Endodermal cell (in vitro differentiated cells): ENCODE results near the gene HMGB2. TPM values are rescaled to one million over a fixed set of nuclear protein-coding genes. Genes with fewer than 3 reads are reported as not detected.

Experiments used
- DNase-seq: peaks from one replicate; pipeline ENCODE4 v3.0.0-alpha.2; 2017
- H3K27ac ChIP-seq: 2 replicates; pipeline ENCODE4 v1.5.1; 2013; ENCODE audit warnings: mild to moderate bottlenecking, low read depth, low read length, moderate library complexity
- H3K27me3 ChIP-seq: 2 replicates; pipeline ENCODE4 v1.6.1; 2013; ENCODE audit warnings: mild to moderate bottlenecking, low read length, moderate library complexity; ENCODE audit not compliant: insufficient read depth, control insufficient read depth, poor library complexity, severe bottlenecking
- H3K36me3 ChIP-seq: 2 replicates; pipeline ENCODE4 v1.7.0; 2013; ENCODE audit warnings: mild to moderate bottlenecking, low read length, moderate library complexity; ENCODE audit not compliant: control insufficient read depth, insufficient read depth
- H3K4me1 ChIP-seq: one replicate; pipeline ENCODE4 v1.7.0; 2013; ENCODE audit warnings: low read length; ENCODE audit not compliant: control insufficient read depth, insufficient read depth
- H3K4me3 ChIP-seq: 2 replicates; pipeline ENCODE4 v1.5.1; 2013; ENCODE audit warnings: mild to moderate bottlenecking, low read length, moderate library complexity
- H3K9ac ChIP-seq: 2 replicates; pipeline ENCODE4 v1.6.1; 2013; ENCODE audit warnings: mild to moderate bottlenecking, low read length, moderate library complexity; ENCODE audit not compliant: poor library complexity, severe bottlenecking; ENCODE audit errors: extremely low read depth
- H3K9me3 ChIP-seq: 2 replicates; pipeline ENCODE4 v1.6.1; 2013; ENCODE audit warnings: mild to moderate bottlenecking, low read length, moderate library complexity; ENCODE audit not compliant: control insufficient read depth
- H3K27ac Mint-ChIP-seq: 2 replicates; pipeline ENCODE4 v1.8.0; 2020; ENCODE audit warnings: mixed read lengths
- H3K27me3 Mint-ChIP-seq: 2 replicates; pipeline ENCODE4 v1.8.0; 2021; ENCODE audit warnings: mild to moderate bottlenecking, mixed read lengths; ENCODE audit not compliant: insufficient read depth
- H3K36me3 Mint-ChIP-seq: 2 replicates; pipeline ENCODE4 v1.8.0; 2020; ENCODE audit warnings: low read depth, mixed read lengths
- H3K4me1 Mint-ChIP-seq: 2 replicates; pipeline ENCODE4 v1.8.0; 2020; ENCODE audit warnings: mixed read lengths
- H3K4me3 Mint-ChIP-seq: 2 replicates; pipeline ENCODE4 v1.8.0; 2020; ENCODE audit warnings: mild to moderate bottlenecking, moderate library complexity, mixed read lengths
- H3K9me3 Mint-ChIP-seq: 2 replicates; pipeline ENCODE4 v1.8.0; 2020; ENCODE audit warnings: mild to moderate bottlenecking, mixed read lengths
- CTCF ChIP-seq: fragments of 200-600 bp; sonication (generic); conservative IDR thresholded peaks from 2 replicates; pipeline ENCODE4 v1.5.0; 2021; ENCODE audit warnings: antibody characterized with exemption, mild to moderate bottlenecking
- WGBS, 2 experiments: methylation state at CpG; one replicate each; pipeline versions ENCODE4 v1.1.5 to v1.1.7; 2013; ENCODE audit warnings: missing lambda C conversion rate in 2 of 2, mixed read lengths in 1 of 2; ENCODE audit not compliant: insufficient coverage in 1 of 2, insufficient read length in 1 of 2; 5-methylcytosine and 5-hydroxymethylcytosine counted together
- total RNA-seq, 2 donors: library from RNA; stranded (reverse); fragmentation: NEBNext Ultra II Directional in 1 of 2; extraction: Animal tissue kit (Norgen Biotek cat#: 25700) in 1 of 2; gene quantifications; 2 replicates in 1 of 2; 3 replicates in 1 of 2; pipeline ENCODE4 v1.2.1, GENCODE V29; 2021

HMGB2 gene
- total RNA-seq, 2 donors from 2014 or later, result 236 to 425 TPM

DNA sequence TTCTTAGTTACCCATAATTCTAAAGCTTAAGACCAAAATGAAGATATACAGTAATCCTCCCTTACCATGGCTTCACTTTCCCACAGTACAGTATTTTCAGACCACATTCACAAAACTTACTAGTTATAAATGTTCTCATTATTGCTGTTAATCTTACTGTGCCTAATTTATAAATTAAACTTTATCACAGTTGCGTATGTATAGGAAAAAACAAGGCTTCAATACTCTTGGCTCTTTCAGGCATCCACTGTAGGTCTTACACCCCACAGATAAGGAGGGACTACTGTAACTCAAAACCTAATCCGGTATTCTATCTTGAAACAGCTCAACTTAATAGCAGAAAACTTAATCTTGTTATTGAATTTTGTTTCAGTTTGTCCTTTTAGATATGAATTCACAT lies 3.6 kb downstream of the HMGB2 start:
- Histone ChIP-seq H3K9ac (no peak overlapping the region), H3K4me3 (no peak overlapping the region), H3K27me3 (no peaks in the 10 kb centered on the region), H3K9me3 (no peaks in the 10 kb centered on the region), H3K27ac (no peak overlapping the region), H3K36me3 (peaks cover 66% of the 10 kb centered on the region), H3K4me1 (no peaks in the 10 kb centered on the region)
- Mint-ChIP-seq H3K36me3 (peaks cover 61% of the 10 kb centered on the region), H3K27me3 (peaks cover 2% of the 10 kb centered on the region), H3K9me3 (no peaks in the 10 kb centered on the region), H3K27ac (no peak overlapping the region), H3K4me1 (peaks cover 16% of the 10 kb centered on the region), H3K4me3 (no peak overlapping the region)
- no peak for TF ChIP-seq CTCF
- WGBS, 2 experiments, result 86 to 100% methylated on average over 1 to 2 of the region's 2 CpGs
- DNase-seq, result no peak

DNA sequence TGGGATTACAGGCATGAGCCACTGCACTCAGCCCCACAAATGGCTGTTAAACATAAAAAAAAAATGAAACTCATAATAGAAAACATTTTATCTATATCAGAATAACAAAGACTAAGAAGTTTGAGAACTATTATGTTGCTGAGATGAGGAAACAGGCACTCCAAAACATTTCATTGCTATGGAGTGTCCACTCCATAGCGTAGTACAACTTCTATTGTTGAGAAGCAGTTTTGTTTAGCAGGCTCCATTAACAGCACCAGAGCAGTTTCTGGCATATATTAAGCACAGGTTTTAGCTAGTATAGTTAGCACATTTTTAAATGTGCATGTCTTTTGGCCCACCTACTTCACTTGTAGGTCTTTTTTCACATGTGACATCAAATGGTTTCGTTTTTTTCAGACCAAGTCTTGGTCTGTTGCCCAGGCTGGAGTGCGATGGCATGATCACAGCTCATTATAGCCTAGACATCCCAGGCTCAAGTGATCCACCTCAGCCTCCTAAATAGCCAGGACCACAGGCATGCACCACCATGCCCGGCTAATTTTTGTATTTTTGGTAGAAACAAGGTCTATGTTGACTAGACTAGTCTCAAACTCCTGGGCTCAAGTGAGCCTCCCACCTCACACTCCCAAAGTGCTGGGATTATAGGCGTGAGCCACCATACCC lies 5.8 kb downstream of the HMGB2 start:
- Mint-ChIP-seq H3K36me3 (peaks cover 56% of the 10 kb centered on the region), H3K4me1 (peaks cover 16% of the 10 kb centered on the region), H3K27me3 (no peaks in the 10 kb centered on the region), H3K4me3 (no peak overlapping the region), H3K27ac (no peak overlapping the region), H3K9me3 (no peaks in the 10 kb centered on the region)
- Histone ChIP-seq H3K36me3 (peaks cover 66% of the 10 kb centered on the region), H3K9ac (no peak overlapping the region), H3K27me3 (no peaks in the 10 kb centered on the region), H3K4me1 (no peaks in the 10 kb centered on the region), H3K27ac (no peak overlapping the region), H3K4me3 (no peak overlapping the region), H3K9me3 (no peaks in the 10 kb centered on the region)
- TF ChIP-seq CTCF, result no peak
- 98 to 99% methylated on average over 4 to 5 of the region's 5 CpGs for WGBS, 2 experiments
- DNase-seq, result no peak

DNA sequence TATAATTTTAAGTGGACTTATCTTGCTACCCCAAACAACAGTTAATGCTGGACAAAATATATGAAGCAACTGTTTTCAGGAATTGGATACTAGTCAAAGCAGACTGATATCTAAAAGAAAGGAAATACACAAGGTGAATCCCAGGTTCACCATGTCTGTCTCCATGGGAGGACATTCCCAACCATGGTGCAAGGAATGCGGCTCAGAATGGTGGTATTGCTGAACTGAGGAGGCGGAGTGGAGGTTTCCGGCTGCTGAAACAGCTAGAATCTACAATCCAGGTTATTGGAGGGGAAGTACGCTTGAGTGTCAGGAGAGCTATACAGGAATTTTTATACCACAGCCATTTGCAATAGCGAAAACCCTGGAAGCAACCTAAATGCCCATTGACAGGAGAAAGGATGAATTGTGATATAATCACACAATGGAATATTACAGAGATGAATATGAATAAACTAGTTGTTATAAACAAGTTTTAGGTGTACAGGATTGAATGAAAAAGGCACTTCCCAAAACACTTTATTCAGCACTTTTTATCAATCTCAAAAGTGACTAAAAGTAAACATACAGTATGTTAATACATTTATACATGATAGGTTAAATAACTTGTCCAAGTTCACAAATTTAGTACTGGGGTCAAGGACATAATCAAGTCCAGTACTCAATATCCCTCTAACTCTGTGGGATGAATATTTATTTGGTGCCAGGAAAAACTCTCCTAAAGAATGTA lies 9.0 kb downstream of the HMGB2 start:
- Histone ChIP-seq H3K27ac (no peak overlapping the region), H3K36me3 (peaks cover 60% of the 10 kb centered on the region), H3K4me1 (no peaks in the 10 kb centered on the region), H3K4me3 (no peak overlapping the region), H3K9ac (no peak overlapping the region), H3K9me3 (no peaks in the 10 kb centered on the region), H3K27me3 (no peaks in the 10 kb centered on the region)
- Mint-ChIP-seq H3K27me3 (no peaks in the 10 kb centered on the region), H3K4me3 (no peak overlapping the region), H3K27ac (no peak overlapping the region), H3K9me3 (no peaks in the 10 kb centered on the region), H3K4me1 (no peaks in the 10 kb centered on the region), H3K36me3 (peaks cover 35% of the 10 kb centered on the region)
- no peak for TF ChIP-seq CTCF
- 95 to 100% methylated on average over 3 to 5 of the region's 5 CpGs for WGBS, 2 experiments
- DNase-seq, result no peak
